ENCODE measurements around the gene HSPB9.

HSPB9 gene

GRCh38 chr17:42118126-42118510 is 4.5 kb upstream of the HSPB9 start:
- DNase-seq (ENCODE audit: extremely low spot score): no peak
- CTCF ChIA-PET: interaction anchor here (0.6 to 12.1 kb wide), 25 partner anchors 10 to 287 kb away, joined by 3 to 172 read pairs (median 4); partner anchors contain the start of genes CNP, DNAJC7, KCNH4 and NKIRAS2
- no peak for TF ChIP-seq CTCF (IDR thresholded peaks at IDR 0.05; ENCODE audit: control extremely low read depth, extremely low read depth, low read depth, missing control alignments)
- POLR2A ChIA-PET: interaction anchor here (1.2 kb wide), 2 partner anchors 10 to 101 kb away, joined by 3 to 5 read pairs; partner anchors contain the start of gene DNAJC7

- peak; percentile 54 for TF ChIP-seq CTCF (IDR thresholded peaks at IDR 0.05; ENCODE audit: control extremely low read depth, extremely low read depth, low read depth, missing control alignments)
- peak; percentile 55 for DNase-seq (ENCODE audit: extremely low spot score)
- POLR2A ChIA-PET: interaction anchor here (1.2 kb wide), 2 partner anchors 10 to 102 kb away, joined by 3 to 5 read pairs; partner anchors contain the start of gene DNAJC7
- CTCF ChIA-PET: interaction anchor here (0.6 to 12.1 kb wide), 26 partner anchors 11 to 287 kb away, joined by 3 to 172 read pairs (median 4); partner anchors contain the start of genes CNP, DNAJC7, KCNH4 and NKIRAS2
These were observed 4.1 kb upstream of the HSPB9 start for GRCh38 chr17:42118545-42118944.

GRCh38 chr17:42119301-42119700 is 3.3 kb upstream of the HSPB9 start:
- POLR2A ChIA-PET: no interaction called here
- no peak for TF ChIP-seq CTCF (IDR thresholded peaks at IDR 0.05; ENCODE audit: control extremely low read depth, extremely low read depth, low read depth, missing control alignments)
- no peak for DNase-seq (ENCODE audit: extremely low spot score)
- CTCF ChIA-PET: interaction anchor here (0.7 to 12.1 kb wide), 18 partner anchors 11 to 286 kb away, joined by 3 to 172 read pairs (median 4); partner anchors contain the start of genes CNP, DNAJC7, KCNH4 and NKIRAS2

GRCh38 chr17:42120161-42120769 is 2.3 kb upstream of the HSPB9 start:
- TF ChIP-seq CTCF (IDR thresholded peaks at IDR 0.05; ENCODE audit: control extremely low read depth, extremely low read depth, low read depth, missing control alignments): no peak
- ChIA-PET CTCF (interaction anchor here (1.1 to 12.1 kb wide), 10 partner anchors 11 to 283 kb away, joined by 3 to 172 read pairs (median 34); partner anchors contain the start of genes CNP, DNAJC7, KCNH4 and NKIRAS2), POLR2A (interaction anchor here (0.6 kb wide), 2 partner anchors 11 to 254 kb away, joined by 6 to 7 read pairs; no protein-coding TSS in a partner anchor)
- no peak for DNase-seq (ENCODE audit: extremely low spot score)

- no peak for TF ChIP-seq CTCF (IDR thresholded peaks at IDR 0.05; ENCODE audit: control extremely low read depth, extremely low read depth, low read depth, missing control alignments)
- CTCF ChIA-PET: interaction anchor here (1.4 to 12.1 kb wide), 9 partner anchors 10 to 158 kb away, joined by 3 to 172 read pairs (median 35); partner anchors contain the start of genes CNP, DNAJC7, KCNH4 and NKIRAS2
- POLR2A ChIA-PET: interaction anchor here (0.6 kb wide), 2 partner anchors 12 to 253 kb away, joined by 6 to 7 read pairs; no protein-coding TSS in a partner anchor
- DNase-seq (ENCODE audit: extremely low spot score): peak; percentile 94
These were observed 1.5 kb upstream of the HSPB9 start, which contains the start of gene KAT2A for GRCh38 chr17:42120770-42121769. Gene KAT2A, minus strand, starts transcription at chr17:42121367. Its CDS starts 63 bp downstream, at chr17:42121304.

Measured in GM10248 (cell line).